Left kidney (tissue), 2 donors: ENCODE results near the gene FKBP5. TPM values are rescaled to one million over a fixed set of nuclear protein-coding genes. Genes with fewer than 3 reads are reported as not detected.
A peak's percentile ranks its signal among the peaks of the same experiment; 100 is the strongest.
"Not testable (repeated sequence)": the region's sequence is repeated elsewhere in the genome, so short reads cannot be mapped to it uniquely, and the experiment has no call there.

Source experiments
- DNase-seq: peaks from one replicate; pipeline ENCODE4 v3.0.0-alpha.2; 2013
- polyA plus RNA-seq: library from polyadenylated mRNA; unstranded; fragments of 120-200 nt; gene quantifications from one replicate; pipeline ENCODE4 v1.2.1, GENCODE V29; 2013; ENCODE audit not compliant: insufficient read length

The FKBP5 gene
- polyA plus RNA-seq, 1 donor = 26.8 TPM

- no peak for DNase-seq
Measured at GRCh38 chr6:35691027-35691824, 2.5 kb upstream of the FKBP5 start.

GRCh38 chr6:35690484-35690883 lies 1.8 kb upstream of the FKBP5 start:
- DNase-seq = no peak

GRCh38 chr6:35690006-35690405 lies 1.3 kb upstream of the FKBP5 start:
- not testable (repeated sequence) for DNase-seq

GRCh38 chr6:35687658-35688604 lies 784 bp downstream of the FKBP5 start:
- DNase-seq = peak; percentile 44

- no peak for DNase-seq
Measured at GRCh38 chr6:35686873-35687555, 1.7 kb downstream of the FKBP5 start.

GRCh38 chr6:35686436-35686835 lies 2.3 kb downstream of the FKBP5 start:
- no peak for DNase-seq

- DNase-seq = no peak
Measured at GRCh38 chr6:35683267-35683666, 5.4 kb downstream of the FKBP5 start.

- DNase-seq = no peak
Measured at GRCh38 chr6:35681298-35681697, 7.4 kb downstream of the FKBP5 start.

GRCh38 chr6:35679399-35679798 lies 9.3 kb downstream of the FKBP5 start:
- no peak for DNase-seq

GRCh38 chr6:35678814-35679213 lies 9.9 kb downstream of the FKBP5 start:
- no peak for DNase-seq

- DNase-seq = no peak
Measured at GRCh38 chr6:35678021-35678654, 10.6 kb downstream of the FKBP5 start.

- DNase-seq = no peak
Measured at GRCh38 chr6:35677456-35677855, 11.3 kb downstream of the FKBP5 start.

- no peak for DNase-seq
Measured at GRCh38 chr6:35675871-35676459, 12.8 kb downstream of the FKBP5 start.

GRCh38 chr6:35674594-35674993 lies 14.1 kb downstream of the FKBP5 start:
- DNase-seq = no peak

- no peak for DNase-seq
Measured at GRCh38 chr6:35673755-35674154, 15.0 kb downstream of the FKBP5 start.

GRCh38 chr6:35673284-35673666 lies 15.4 kb downstream of the FKBP5 start:
- not testable (repeated sequence) for DNase-seq

GRCh38 chr6:35670453-35670852 lies 18.3 kb downstream of the FKBP5 start:
- DNase-seq = not testable (repeated sequence)

- DNase-seq = peak; percentile 35
Measured at GRCh38 chr6:35669451-35670045, 19.2 kb downstream of the FKBP5 start.

- DNase-seq = peak; percentile 38
Measured at GRCh38 chr6:35668744-35669450, 19.8 kb downstream of the FKBP5 start.

- no peak for DNase-seq
Measured at GRCh38 chr6:35668096-35668495, 20.6 kb downstream of the FKBP5 start.
